ENCODE results near the gene DGKB. TPM values are rescaled to one million over a fixed set of nuclear protein-coding genes. Genes with fewer than 3 reads are reported as not detected.

DGKB gene
- total RNA-seq, 1 donor from 2014 or later = not detected

GRCh38 chr7:14834883-14835282, 67.7 kb downstream of the DGKB start:
- DNase-seq (ENCODE audit: low spot score in 2 of 2) = no peak
- no peak for TF ChIP-seq CTCF (IDR thresholded peaks at IDR 0.05)
- no peaks in the 10 kb centered on the region for H3K36me3 ChIP-seq
- H3K4me1 ChIP-seq = no peaks in the 10 kb centered on the region
- no peaks in the 10 kb centered on the region for H3K9me3 ChIP-seq
- no peak overlapping the region for H3K4me3 ChIP-seq
- H3K27ac ChIP-seq = no peak overlapping the region
- intact Hi-C loops (cut with DNase I) = no loop called here
- H3K27me3 ChIP-seq = no peaks in the 10 kb centered on the region

GRCh38 chr7:14834456-14834855, 68.1 kb downstream of the DGKB start:
- Histone ChIP-seq H3K27ac (no peak overlapping the region), H3K4me3 (no peak overlapping the region), H3K9me3 (no peaks in the 10 kb centered on the region), H3K27me3 (no peaks in the 10 kb centered on the region), H3K4me1 (no peaks in the 10 kb centered on the region), H3K36me3 (no peaks in the 10 kb centered on the region)
- intact Hi-C loops (cut with DNase I) = no loop called here
- TF ChIP-seq CTCF (IDR thresholded peaks at IDR 0.05) = no peak
- DNase-seq (ENCODE audit: low spot score in 2 of 2) = no peak

GRCh38 chr7:14833707-14834106, 68.8 kb downstream of the DGKB start:
- Histone ChIP-seq H3K27ac (no peak overlapping the region), H3K36me3 (no peaks in the 10 kb centered on the region), H3K27me3 (no peaks in the 10 kb centered on the region), H3K4me3 (no peak overlapping the region), H3K9me3 (no peaks in the 10 kb centered on the region), H3K4me1 (no peaks in the 10 kb centered on the region)
- no peak for DNase-seq (ENCODE audit: low spot score in 2 of 2)
- intact Hi-C loops (cut with DNase I) = no loop called here
- TF ChIP-seq CTCF (IDR thresholded peaks at IDR 0.05) = no peak

- Histone ChIP-seq H3K36me3 (no peaks in the 10 kb centered on the region), H3K4me1 (no peaks in the 10 kb centered on the region), H3K9me3 (no peaks in the 10 kb centered on the region), H3K27ac (no peak overlapping the region), H3K4me3 (no peak overlapping the region), H3K27me3 (no peaks in the 10 kb centered on the region)
- intact Hi-C loops (cut with DNase I) = no loop called here
- DNase-seq (ENCODE audit: low spot score in 2 of 2) = no peak
- TF ChIP-seq CTCF (IDR thresholded peaks at IDR 0.05) = no peak
Measured at GRCh38 chr7:14828053-14828452, 74.5 kb downstream of the DGKB start.

- Histone ChIP-seq H3K27me3 (no peaks in the 10 kb centered on the region), H3K9me3 (no peaks in the 10 kb centered on the region), H3K27ac (no peak overlapping the region), H3K4me3 (no peak overlapping the region), H3K4me1 (no peaks in the 10 kb centered on the region), H3K36me3 (no peaks in the 10 kb centered on the region)
- intact Hi-C loops (cut with DNase I) = no loop called here
- no peak for DNase-seq (ENCODE audit: low spot score in 2 of 2)
- TF ChIP-seq CTCF (IDR thresholded peaks at IDR 0.05) = no peak
Measured at GRCh38 chr7:14826426-14826825, 76.1 kb downstream of the DGKB start.

GRCh38 chr7:14825912-14826311, 76.6 kb downstream of the DGKB start:
- no peaks in the 10 kb centered on the region for H3K36me3 ChIP-seq
- H3K27me3 ChIP-seq = no peaks in the 10 kb centered on the region
- intact Hi-C loops (cut with DNase I) = no loop called here
- H3K4me1 ChIP-seq = no peaks in the 10 kb centered on the region
- TF ChIP-seq CTCF (IDR thresholded peaks at IDR 0.05) = no peak
- H3K4me3 ChIP-seq = no peak overlapping the region
- no peak for DNase-seq (ENCODE audit: low spot score in 2 of 2)
- H3K27ac ChIP-seq = no peak overlapping the region
- H3K9me3 ChIP-seq = no peaks in the 10 kb centered on the region

Data from ascending aorta (tissue), 2 donors.